Measurements from ENCODE around the gene DGKQ.

GRCh38 chr4:957231-957580, 16.2 kb downstream of the DGKQ start:
- TF ChIP-seq CTCF (conservative IDR thresholded peaks at IDR 0.05; ENCODE audit: low read depth in 2 of 2) (no peak), NANOG (IDR thresholded peaks at IDR 0.05; ENCODE audit: borderline replicate concordance) (no peak), CREB1 (CRISPR knock-in tag; IDR thresholded peaks at IDR 0.05; ENCODE audit: low read depth) (no peak), EZH2phosphoT487 (IDR thresholded peaks at IDR 0.05; ENCODE audit: unreplicated experiment) (no peak), JUNB (IDR thresholded peaks at IDR 0.05; ENCODE audit: unreplicated experiment) (no peak)

All from GM23338 (cell line).